Breast epithelium (tissue), 4 donors: ENCODE data around the gene SREBF1. TPM values are rescaled to one million over a fixed set of nuclear protein-coding genes. Genes with fewer than 3 reads are reported as not detected.

ENCODE experiments used
- DNase-seq, 2 donors: peaks; one replicate each; pipeline ENCODE4 v3.0.0-alpha.2; 2019; ENCODE audit warnings: low spot score in 2 of 2
- H3K27ac ChIP-seq, 2 donors: fragments of 200-600 bp; sonication (generic) in 1 of 2; one replicate each; pipeline ENCODE4 v1.5.1; 2016 to 2019; ENCODE audit warnings: mild to moderate bottlenecking in 1 of 2
- H3K27me3 ChIP-seq, 2 donors: fragments of 200-600 bp; sonication (generic) in 1 of 2; one replicate each; pipeline versions ENCODE4 v1.5.1 to v1.6.0; 2017 to 2019; ENCODE audit warnings: control low read depth in 1 of 2, mild to moderate bottlenecking in 1 of 2
- H3K36me3 ChIP-seq: fragments of 200-600 bp; one replicate; pipeline ENCODE4 v1.5.1; 2019
- H3K4me1 ChIP-seq, 2 donors: fragments of 200-600 bp; sonication (generic); one replicate each; pipeline ENCODE4 v1.5.1; 2016 to 2019; ENCODE audit warnings: control low read depth in 1 of 2
- H3K4me3 ChIP-seq, 3 donors: fragments of 200-600 bp; sonication (generic); 1 replicate in 2 of 3; 2 replicates in 1 of 3; pipeline ENCODE4 v1.5.1; 2016 to 2019; ENCODE audit warnings: mild to moderate bottlenecking in 3 of 3, moderate library complexity in 2 of 3
- H3K9me3 ChIP-seq, 2 donors: fragments of 200-600 bp; sonication (generic) in 1 of 2; one replicate each; pipeline ENCODE4 v1.5.1; 2016 to 2019; ENCODE audit warnings: control low read depth in 1 of 2
- POLR2A ChIP-seq: fragments of 450-650 bp; IDR thresholded peaks from one replicate; pipeline ENCODE4 v1.6.1; 2016; ENCODE audit warnings: antibody characterized with exemption, mild to moderate bottlenecking, moderate library complexity
- POLR2AphosphoS5 ChIP-seq, 3 donors: sonication (generic); formaldehyde crosslinking; IDR thresholded peaks; one replicate each; pipeline ENCODE4 v1.6.1; 2017; ENCODE audit warnings: antibody characterized with exemption in 3 of 3
- intact Hi-C: fragments of 100-400 bp; cut with DNase I; formaldehyde crosslinking; loops from one replicate; pipeline ENCODE4 v1.15.1; 2023; ENCODE audit warnings: low total_unique reads
- total RNA-seq, 3 donors: library from RNA; depleted of rRNA; stranded (reverse); fragments of >200 nt; gene quantifications; one replicate each; pipeline ENCODE4 v1.1.0, GENCODE V29; 2016
- TF ChIP-seq, protein P1 (sequence below), 3 donors: fragments of 450-650 bp; IDR thresholded peaks; one replicate each; pipeline ENCODE4 v1.5.1; 2016 to 2017; ENCODE audit warnings: antibody characterized with exemption in 3 of 3, mild to moderate bottlenecking in 3 of 3, moderate library complexity in 3 of 3

Gene SREBF1
- total RNA-seq, 3 donors from 2014 or later: 39.0 to 119 (median 81.3) TPM

DNA sequence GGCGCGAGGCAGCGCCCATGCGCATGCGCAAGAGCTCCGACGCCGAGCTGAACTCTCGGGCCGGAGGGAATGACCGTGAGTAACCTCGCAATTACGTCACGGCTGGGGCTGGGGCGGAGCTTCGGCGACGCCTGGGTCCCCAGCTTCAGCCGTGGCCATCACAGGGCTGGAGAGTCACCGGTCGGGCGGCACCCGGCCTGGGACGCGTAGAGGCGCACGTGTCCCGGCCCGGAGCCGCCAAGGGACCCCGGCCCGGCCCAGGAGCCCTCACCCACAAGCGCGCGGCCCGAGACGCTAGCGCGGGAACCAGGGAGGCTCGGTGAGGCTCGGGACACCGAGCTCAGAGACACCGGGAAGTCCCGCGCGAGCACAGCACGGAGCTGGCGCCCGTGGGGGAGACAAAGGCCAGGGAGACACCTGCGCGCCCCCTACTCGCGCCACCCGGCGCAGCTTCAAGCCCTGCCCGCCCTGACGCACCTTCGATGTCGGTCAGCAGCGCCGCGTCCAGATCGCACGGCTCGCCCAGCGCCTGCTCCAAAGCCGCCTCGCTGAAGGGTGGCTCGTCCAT, 452 bp downstream of the SREBF1 start:
- intact Hi-C loops: loop anchor here (10.0 kb wide), 1 partner anchor 368 kb away; no protein-coding TSS in a partner anchor
- Histone ChIP-seq H3K27ac (peak overlapping the region; percentile 99 to 100), H3K27me3 (no peaks in the 10 kb centered on the region), H3K36me3 (no peaks in the 10 kb centered on the region), H3K4me1 (peaks cover 12 to 55% of the 10 kb centered on the region in 2 donors), H3K4me3 (peak overlapping the region; percentile 77 to 98 (median 93)), H3K9me3 (no peaks in the 10 kb centered on the region)
- TF ChIP-seq POLR2AphosphoS5 (IDR thresholded peaks at IDR 0.05) (peak; percentile 91 to 96 (median 95)), POLR2A (peak; percentile 98)
- TF ChIP-seq, protein P1, sequence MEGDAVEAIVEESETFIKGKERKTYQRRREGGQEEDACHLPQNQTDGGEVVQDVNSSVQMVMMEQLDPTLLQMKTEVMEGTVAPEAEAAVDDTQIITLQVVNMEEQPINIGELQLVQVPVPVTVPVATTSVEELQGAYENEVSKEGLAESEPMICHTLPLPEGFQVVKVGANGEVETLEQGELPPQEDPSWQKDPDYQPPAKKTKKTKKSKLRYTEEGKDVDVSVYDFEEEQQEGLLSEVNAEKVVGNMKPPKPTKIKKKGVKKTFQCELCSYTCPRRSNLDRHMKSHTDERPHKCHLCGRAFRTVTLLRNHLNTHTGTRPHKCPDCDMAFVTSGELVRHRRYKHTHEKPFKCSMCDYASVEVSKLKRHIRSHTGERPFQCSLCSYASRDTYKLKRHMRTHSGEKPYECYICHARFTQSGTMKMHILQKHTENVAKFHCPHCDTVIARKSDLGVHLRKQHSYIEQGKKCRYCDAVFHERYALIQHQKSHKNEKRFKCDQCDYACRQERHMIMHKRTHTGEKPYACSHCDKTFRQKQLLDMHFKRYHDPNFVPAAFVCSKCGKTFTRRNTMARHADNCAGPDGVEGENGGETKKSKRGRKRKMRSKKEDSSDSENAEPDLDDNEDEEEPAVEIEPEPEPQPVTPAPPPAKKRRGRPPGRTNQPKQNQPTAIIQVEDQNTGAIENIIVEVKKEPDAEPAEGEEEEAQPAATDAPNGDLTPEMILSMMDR (IDR thresholded peaks at IDR 0.05): peak in 1 of 3 donors; percentile 11
- DNase-seq: peak; percentile 97 to 98

DNA sequence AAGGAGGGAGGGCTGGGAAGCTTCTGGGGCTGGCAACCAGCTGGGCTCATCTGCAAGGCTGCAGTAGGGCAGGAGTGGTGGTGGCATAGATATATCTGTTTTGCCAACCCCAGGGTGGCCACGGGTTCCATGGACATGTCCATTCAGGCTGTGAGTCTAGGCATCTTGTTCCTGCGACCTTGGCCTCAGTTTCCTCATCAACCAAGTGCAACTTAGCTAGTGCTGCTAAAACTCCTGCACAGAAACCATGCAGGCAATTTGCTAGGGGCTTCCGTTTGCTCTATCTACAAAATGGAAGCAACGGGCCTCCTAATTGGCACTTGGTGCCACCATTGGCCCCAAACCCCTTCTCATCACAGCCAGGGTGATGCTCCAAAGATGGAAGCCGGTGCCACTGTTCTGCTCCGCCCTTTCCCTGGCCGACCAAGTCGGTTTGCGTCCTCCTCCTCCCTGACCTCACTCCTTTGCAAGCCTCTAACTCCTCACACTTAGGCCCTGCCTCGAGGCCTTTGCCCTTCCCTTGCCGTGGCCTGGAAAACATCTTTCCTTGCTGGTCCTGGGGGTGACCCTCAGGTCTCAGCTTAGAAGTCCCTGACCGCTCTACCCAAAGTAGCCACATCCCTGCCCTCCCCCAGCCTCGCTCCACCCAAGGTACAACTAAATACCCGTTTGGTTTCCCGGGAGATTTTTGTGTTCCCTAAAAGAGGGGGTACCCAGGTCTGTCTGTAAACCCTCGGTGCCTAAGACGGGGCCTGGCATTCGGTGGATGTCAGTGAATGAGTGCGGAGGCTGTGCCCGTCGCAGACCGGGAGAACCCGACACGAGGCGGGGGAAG, 1.2 kb downstream of the SREBF1 start:
- Histone ChIP-seq H3K4me3 (peak overlapping the region; percentile 77 to 98 (median 93)), H3K4me1 (peaks cover 12 to 55% of the 10 kb centered on the region in 2 donors), H3K9me3 (no peaks in the 10 kb centered on the region), H3K36me3 (no peaks in the 10 kb centered on the region), H3K27ac (peak overlapping the region; percentile 99 to 100), H3K27me3 (no peaks in the 10 kb centered on the region)
- intact Hi-C loops: loop anchor here (10.0 kb wide), 1 partner anchor 369 kb away; no protein-coding TSS in a partner anchor
- no peak for DNase-seq
- TF ChIP-seq, protein P1 (IDR thresholded peaks at IDR 0.05): no peak
- no peak for TF ChIP-seq POLR2A
- TF ChIP-seq POLR2AphosphoS5 (IDR thresholded peaks at IDR 0.05): no peak

DNA sequence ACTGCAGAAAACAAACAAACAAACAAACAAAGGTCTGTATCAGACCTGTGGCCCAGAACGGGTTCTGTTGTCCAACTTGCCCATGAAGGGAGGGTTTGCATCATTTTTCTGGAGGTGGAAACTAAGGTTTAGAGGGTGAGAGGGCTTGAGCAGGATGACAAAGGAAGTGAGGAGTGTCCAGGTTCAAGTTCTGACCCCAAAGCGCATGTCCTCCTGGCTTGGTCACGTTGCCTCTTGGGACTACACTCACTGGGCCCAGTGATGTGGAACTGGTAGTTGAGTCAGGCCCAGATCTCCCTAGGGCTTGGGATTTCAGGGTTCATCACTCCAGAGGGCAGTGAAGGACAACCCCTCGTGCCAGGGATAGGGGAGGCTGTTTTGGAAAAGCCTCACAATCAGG, 1.8 kb downstream of the SREBF1 start:
- H3K27me3 ChIP-seq: no peaks in the 10 kb centered on the region
- no peaks in the 10 kb centered on the region for H3K9me3 ChIP-seq
- peak overlapping the region; percentile 99 to 100 for H3K27ac ChIP-seq
- no peak for DNase-seq
- intact Hi-C loops: loop anchor here (10.0 kb wide), 1 partner anchor 370 kb away; no protein-coding TSS in a partner anchor
- peak overlapping the region in 1 of 3 donors; percentile 98 for H3K4me3 ChIP-seq
- TF ChIP-seq POLR2AphosphoS5 (IDR thresholded peaks at IDR 0.05): no peak
- H3K4me1 ChIP-seq: peaks cover 12 to 57% of the 10 kb centered on the region in 2 donors
- H3K36me3 ChIP-seq: no peaks in the 10 kb centered on the region

DNA sequence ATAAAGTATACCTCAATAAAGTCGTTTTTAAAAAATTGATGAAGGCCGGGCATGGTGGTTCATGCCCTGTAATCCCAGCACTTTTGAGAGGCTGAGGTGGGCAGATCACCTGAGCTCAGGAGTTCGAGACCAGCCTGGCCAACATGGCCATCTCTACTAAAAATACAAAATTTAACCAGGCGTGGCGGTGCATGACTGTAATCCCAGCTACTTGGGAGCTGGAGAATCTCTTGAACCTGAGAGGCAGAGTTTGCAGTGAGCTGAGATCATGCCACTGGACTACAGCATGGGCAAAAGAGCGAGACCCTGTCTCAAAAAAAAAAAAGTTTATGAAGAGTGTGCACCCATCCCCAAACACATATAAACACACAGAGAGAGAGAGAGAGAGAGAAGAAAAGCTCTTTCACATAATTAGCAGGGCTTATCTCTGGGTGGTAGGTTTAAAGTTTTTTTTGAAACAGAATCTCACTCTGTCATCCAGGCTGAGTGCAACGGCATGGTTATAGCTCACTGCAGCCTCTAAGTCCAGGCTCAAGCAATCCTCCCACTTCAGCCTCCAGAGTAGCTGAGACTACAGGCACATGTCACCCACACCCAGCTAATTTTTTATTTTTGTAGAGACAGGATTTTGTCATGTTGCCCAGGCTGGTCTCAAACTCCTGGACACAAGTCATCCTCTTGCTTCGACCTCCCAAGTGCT, 3.0 kb downstream of the SREBF1 start:
- no peaks in the 10 kb centered on the region for H3K27me3 ChIP-seq
- H3K4me3 ChIP-seq: no peak overlapping the region
- TF ChIP-seq, protein P1 (IDR thresholded peaks at IDR 0.05): no peak
- TF ChIP-seq POLR2A: no peak
- no peak for TF ChIP-seq POLR2AphosphoS5 (IDR thresholded peaks at IDR 0.05)
- H3K4me1 ChIP-seq: peaks cover 12 to 52% of the 10 kb centered on the region in 2 donors
- peak overlapping the region in 1 of 2 donors; percentile 100 for H3K27ac ChIP-seq
- no peaks in the 10 kb centered on the region for H3K9me3 ChIP-seq
- no peaks in the 10 kb centered on the region for H3K36me3 ChIP-seq
- intact Hi-C loops: loop anchor here (10.0 kb wide), 1 partner anchor 371 kb away; no protein-coding TSS in a partner anchor
- DNase-seq: no peak

DNA sequence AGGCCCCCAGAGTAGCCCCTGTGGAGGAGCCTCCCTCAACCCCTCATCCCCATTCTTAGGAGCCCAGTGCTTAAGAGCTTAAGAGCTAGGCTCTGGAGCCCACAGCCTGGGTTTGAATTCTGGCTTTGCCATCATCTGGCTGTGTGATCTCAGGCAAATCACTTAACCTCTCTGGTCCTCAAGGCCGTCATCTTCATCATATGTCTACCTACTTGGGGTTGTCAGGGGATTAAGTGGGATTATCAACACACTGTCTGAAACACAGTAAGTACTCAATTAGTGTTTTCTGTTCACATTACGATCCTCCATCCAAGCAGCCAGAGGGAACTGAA, 4.8 kb downstream of the SREBF1 start:
- Histone ChIP-seq H3K36me3 (no peaks in the 10 kb centered on the region), H3K9me3 (no peaks in the 10 kb centered on the region), H3K27ac (peak overlapping the region; percentile 84 to 92), H3K4me3 (no peak overlapping the region), H3K4me1 (peaks cover 3 to 45% of the 10 kb centered on the region in 2 donors), H3K27me3 (no peaks in the 10 kb centered on the region)
- no peak for DNase-seq
- intact Hi-C loops: loop anchor here (10.0 kb wide), 1 partner anchor 373 kb away; no protein-coding TSS in a partner anchor
- no peak for TF ChIP-seq POLR2A
- TF ChIP-seq POLR2AphosphoS5 (IDR thresholded peaks at IDR 0.05): no peak
- TF ChIP-seq, protein P1 (IDR thresholded peaks at IDR 0.05): no peak
